ENCODE results near the gene GALK1.
"Not testable (repeated sequence)": the region's sequence is repeated elsewhere in the genome, so short reads cannot be mapped to it uniquely, and the experiment has no call there.

GALK1 gene

GRCh38 chr17:75764711-75765421 is at the start of gene GALK1:
Gene GALK1, minus strand, starts transcription at chr17:75765192. Its CDS starts 56 bp downstream, at chr17:75765136.
- FAIRE-seq: no peak

- no peak for FAIRE-seq
Measured at GRCh38 chr17:75814021-75814395, 49.0 kb upstream of the GALK1 start.

GRCh38 chr17:75813081-75814020 is 48.4 kb upstream of the GALK1 start:
- FAIRE-seq: no peak

DNA sequence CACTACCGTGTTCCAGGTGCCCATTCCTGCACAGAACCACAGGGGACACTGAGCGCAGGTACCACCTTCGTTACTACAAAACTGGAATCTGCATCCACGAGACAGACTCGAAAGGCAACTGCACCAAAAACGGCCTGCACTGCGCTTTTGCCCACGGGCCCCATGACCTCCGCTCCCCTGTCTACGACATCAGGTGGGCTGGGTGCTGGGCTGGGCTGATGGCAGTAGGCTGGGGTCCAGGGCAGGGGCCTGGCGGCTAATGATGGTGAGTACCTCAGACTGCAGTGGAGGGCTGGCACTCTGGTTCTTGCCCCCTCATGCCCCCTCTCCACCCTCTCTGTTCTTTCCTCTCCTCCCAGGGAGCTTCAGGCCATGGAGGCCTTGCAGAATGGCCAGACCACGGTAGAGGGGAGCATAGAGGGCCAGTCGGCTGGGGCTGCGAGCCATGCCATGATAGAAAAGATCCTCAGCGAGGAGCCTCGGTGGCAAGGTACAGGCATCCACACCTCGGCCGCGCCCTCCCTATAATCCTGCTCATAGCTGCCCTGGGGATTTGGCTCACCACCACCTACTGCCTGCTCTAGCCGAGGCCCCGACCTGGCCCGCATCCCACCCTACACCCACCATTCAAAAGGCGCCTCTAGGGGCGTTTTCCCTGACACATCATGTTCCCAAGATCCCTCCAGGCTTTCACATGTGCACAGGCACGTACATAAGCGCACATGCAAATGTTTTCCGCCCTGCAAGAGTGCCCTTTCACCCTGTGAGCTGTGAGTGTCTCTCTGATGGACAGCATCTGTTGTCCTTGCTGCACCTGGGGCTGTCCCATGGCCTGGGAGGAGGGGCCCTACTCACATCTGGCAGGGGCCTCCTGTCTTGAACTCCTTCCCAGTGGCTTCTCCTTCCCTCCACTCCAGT is 47.4 kb upstream of the GALK1 start:
- no peak for FAIRE-seq

DNA sequence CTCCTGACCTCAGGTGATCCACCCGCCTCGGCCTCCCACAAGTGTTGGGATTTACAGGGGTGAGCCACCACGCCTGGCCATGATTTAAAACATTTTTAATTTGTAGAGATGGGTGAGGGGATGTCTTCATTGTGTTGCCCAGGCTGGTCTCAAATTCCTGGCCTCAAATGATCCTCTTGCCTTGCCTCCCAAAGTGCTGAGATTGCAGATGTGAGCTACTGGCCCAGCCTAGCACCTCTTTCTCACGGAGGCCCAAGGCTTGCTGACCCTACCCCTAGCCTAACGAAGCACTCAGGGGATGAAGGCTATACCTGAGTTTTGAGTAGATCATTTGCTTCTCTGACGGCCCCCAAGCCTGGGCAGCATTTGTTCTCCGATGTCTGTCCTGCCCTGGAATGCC is 46.2 kb upstream of the GALK1 start:
- FAIRE-seq: no peak

DNA sequence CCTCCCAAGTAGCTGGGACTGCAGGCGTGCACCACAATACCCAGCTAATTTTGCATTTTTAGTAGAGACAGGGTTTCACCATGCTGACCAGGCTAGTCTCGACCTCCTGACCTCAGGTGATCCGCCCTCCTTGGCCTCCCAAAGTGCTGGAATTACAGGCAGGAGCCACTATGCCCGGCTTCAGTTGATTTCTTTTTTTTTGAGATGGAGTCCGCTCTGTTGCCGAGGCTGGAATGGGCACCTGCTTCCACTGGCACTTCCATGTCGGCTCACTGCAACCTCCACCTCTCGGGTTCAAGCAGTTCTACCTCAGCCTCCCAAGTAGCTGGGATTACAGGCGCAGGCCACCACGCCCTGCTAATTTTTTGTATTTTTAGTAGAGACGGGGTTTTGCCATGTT is 45.8 kb upstream of the GALK1 start:
- FAIRE-seq: not testable (repeated sequence)

GRCh38 chr17:75810216-75810615 is 45.2 kb upstream of the GALK1 start:
- FAIRE-seq: no peak

DNA sequence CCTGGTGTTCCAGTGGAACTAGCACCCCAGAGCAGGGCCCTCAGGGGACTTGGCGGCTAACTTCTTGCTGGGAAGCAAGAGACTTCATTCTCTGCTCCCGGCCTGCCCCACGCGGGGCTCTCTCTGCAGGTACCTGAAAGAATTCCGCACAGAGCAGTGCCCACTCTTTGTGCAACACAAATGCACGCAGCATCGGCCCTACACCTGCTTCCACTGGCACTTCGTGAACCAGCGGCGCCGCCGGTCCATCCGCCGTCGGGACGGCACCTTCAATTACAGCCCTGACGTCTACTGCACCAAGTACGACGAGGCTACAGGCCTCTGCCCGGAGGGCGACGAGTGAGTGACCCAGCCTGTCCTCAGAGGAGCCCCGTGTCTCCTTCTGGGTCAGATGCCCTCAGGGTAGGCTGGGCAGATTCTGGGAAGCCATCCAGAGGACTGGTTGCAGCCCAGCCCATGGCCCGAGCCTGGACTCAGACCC is 44.7 kb upstream of the GALK1 start:
- no peak for FAIRE-seq

- FAIRE-seq: no peak
Measured at GRCh38 chr17:75808905-75809621, 44.1 kb upstream of the GALK1 start.

DNA sequence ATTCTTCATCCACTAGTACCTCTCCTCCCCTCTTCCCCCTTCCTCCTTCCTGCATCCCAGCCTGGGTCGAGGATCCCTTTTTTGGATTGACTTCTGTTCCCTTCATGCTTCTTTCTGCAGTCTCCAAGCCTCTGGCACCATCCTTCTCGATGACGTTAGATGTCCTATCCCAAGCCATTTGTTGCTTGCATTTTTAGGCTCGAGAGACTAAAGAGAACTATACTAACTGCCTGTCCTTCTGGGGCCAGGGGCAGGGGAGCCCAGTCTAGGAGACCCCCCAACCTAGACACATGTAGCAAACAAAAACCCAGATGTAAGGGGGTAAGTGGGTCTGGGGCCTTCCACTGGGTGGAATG is 43.5 kb upstream of the GALK1 start:
- FAIRE-seq: no peak

GRCh38 chr17:75807861-75808260 is 42.9 kb upstream of the GALK1 start:
- no peak for FAIRE-seq

DNA sequence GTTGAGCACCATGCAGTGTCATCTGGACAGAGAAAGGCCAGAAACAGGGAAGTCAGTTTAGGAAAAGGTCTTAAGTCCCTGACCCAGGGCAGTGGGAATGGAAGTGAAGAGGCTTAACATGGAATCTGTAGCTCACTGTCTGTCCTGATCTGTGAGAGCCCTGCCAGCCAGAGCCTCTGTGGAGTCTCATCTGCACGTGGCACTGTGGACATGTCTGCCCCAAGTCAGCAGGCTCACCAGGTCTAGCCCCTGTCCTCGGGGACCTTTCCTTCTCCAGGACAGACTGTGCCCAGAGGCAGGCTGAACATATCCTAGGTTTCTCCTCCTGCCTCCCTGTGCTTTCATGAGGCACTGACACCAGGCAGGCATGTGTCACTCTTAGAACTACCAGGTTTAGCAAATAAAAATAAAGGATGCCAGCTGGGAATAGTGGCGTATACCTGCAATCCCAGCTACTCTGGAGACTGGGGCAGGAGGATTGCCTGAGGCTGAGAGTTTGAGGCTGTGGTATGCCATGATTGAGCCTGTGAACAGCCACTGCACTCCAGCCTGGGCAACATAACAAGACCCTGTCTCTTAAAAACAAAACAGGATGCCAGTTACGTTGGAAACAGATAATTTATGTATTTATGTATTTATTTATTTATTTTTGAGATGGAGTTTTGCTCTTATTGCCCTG is 42.0 kb upstream of the GALK1 start:
- FAIRE-seq: no peak

DNA sequence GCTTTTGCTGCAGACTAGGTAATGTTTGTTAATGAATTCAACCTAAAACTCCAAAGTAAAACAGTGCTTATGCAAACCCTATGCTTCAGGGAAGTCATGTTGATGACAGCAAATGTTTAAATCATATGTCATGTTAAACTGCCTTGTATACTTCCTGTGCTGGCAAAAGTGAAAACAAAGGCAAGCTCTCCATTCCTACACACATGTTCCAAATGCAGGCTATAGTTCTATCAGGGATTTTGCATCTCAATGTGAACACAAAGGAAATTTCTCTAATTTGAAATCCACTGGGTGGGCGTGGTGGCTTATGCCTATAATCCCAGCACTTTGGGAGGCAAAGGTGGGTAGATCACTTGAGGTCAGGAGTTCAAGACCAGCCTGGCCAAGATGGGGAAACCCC is 38.9 kb upstream of the GALK1 start:
- FAIRE-seq: no peak

DNA sequence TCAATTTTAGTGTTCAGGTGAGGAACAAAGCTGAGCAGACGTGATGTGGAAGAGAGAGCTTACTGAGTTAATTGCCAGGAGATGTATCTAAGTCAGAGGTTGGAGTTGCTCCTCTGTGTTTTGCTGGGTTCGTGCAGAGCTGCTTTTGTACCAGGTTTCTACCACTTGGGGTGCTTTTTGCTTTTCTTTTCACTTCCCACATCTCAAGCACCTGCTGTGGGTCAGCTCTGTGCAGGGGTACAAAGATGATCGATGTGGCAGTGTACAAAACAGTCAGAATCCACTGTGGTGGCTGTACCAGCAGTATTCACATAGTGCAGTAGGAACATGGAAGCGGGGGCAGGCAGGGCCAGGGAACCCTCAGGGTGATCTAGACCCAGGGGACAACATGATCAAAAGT is 34.4 kb upstream of the GALK1 start:
- FAIRE-seq: no peak

DNA sequence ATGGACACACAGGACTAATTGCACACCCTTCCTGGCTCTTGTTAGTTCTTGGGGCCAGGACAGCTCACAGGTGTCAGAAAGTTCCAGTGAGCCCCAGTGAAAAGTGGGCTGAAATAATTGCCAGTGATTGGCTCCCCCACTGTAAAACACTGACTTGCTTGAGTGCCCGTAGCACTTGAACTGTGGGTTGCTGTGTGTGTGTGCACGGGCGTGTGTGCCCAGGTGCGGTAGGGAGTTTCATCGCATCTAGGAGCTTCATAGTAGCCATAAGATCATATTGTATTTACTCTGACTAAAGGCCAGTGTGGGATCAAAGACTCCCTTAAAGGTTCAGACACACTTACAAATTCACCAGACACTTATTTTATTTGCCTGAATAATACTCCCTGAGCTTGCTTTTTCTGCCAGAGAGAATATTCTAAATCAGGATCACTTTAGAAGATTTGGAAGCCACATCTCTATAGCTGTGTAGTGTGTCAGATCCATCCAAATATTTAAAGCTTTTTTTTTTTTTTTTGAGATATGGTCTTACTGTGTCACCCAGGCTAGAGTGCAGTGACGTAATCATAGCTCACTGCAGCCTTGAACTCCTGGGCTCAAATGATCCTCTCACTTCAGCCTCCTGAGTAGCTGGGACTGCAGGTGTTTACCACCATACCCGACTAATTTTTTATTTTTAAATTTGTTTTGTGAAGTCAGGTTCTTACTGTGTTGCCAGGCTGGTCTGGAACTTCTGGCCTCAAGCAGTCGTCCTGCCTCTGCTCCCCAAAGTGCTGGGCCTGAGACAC is 31.0 kb upstream of the GALK1 start:
- no peak for FAIRE-seq

DNA sequence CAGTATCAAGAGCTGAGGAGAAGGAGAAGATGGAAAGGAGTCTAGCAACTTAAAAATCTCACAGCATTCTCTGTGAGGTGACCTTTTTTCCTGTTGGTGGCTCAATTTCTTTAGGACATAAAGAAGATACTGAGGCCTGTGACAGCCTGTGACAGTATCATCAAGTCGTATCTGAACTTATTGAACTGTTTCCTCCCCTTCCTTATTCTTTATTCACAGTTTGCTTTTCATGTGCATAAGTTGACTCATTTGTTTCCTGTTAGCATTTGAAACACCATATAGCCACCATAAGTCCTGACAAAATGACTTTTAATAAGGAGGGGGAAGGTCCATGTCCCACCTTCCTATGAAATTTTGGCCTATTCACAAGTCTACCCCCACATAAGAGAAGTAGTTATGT is 28.5 kb upstream of the GALK1 start:
- no peak for FAIRE-seq

- FAIRE-seq: no peak
Measured at GRCh38 chr17:75791254-75791653, 26.3 kb upstream of the GALK1 start.

- no peak for FAIRE-seq
Measured at GRCh38 chr17:75785016-75785890, 20.3 kb upstream of the GALK1 start.

- FAIRE-seq: no peak
Measured at GRCh38 chr17:75784473-75785015, 19.6 kb upstream of the GALK1 start, which contains the start of gene UNK. Gene UNK, plus strand, starts transcription at chr17:75784806. Its CDS starts 75 bp downstream, at chr17:75784881.

Data from colon (tissue), 2 donors.